GM19324 (cell line): ENCODE measurements around the gene NUP205.
A peak's percentile ranks its signal among the peaks of the same experiment; 100 is the strongest.
"Not testable (repeated sequence)": the region's sequence is repeated elsewhere in the genome, so short reads cannot be mapped to it uniquely, and the experiment has no call there.

ENCODE experiments used
- ATAC-seq: cut with Tn5 transposase; IDR thresholded peaks from one replicate; pipeline ENCODE4 v1.9.1; 2021; ENCODE audit warnings: mild to moderate bottlenecking, moderate library complexity; ENCODE audit not compliant: unreplicated experiment, low FRiP score

NUP205 gene

DNA sequence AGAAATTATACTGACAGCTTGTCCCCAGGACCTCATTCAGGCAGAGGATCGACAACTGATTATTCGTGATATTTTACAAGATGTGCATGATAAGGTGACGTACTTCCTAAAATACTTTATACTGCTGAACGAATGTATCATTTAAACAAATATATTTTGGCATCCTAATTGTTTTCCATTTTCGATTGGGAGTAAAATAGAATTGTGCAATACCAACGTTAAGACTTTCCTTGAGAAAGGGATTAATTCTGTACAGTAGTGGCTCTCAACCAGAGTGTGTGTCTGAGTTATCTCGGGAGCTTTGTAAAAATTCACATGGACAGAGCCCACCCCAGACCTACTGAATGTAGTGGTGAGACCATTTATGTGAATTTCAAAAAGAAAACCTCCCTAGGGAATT is 60.8 kb downstream of the NUP205 start:
- ATAC-seq, result no peak

DNA sequence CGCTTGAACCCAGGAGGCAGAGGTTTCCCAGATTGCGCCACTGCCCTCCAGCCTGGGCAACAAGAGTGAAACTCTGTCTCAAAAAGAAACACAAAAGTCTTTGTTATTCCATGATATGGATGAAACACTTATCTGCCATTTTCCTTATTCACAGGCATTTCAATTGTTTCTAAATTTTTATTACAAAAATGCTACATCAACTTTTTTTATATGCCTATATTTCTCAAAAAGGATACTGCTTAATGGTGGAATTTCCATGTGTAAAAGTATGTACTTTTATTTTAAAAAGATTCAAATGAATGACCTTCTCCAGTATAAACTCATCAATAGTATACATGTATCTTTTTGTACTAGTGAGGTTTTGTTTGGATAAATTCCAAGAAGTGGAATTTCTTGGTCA is 62.7 kb downstream of the NUP205 start:
- no peak for ATAC-seq

DNA sequence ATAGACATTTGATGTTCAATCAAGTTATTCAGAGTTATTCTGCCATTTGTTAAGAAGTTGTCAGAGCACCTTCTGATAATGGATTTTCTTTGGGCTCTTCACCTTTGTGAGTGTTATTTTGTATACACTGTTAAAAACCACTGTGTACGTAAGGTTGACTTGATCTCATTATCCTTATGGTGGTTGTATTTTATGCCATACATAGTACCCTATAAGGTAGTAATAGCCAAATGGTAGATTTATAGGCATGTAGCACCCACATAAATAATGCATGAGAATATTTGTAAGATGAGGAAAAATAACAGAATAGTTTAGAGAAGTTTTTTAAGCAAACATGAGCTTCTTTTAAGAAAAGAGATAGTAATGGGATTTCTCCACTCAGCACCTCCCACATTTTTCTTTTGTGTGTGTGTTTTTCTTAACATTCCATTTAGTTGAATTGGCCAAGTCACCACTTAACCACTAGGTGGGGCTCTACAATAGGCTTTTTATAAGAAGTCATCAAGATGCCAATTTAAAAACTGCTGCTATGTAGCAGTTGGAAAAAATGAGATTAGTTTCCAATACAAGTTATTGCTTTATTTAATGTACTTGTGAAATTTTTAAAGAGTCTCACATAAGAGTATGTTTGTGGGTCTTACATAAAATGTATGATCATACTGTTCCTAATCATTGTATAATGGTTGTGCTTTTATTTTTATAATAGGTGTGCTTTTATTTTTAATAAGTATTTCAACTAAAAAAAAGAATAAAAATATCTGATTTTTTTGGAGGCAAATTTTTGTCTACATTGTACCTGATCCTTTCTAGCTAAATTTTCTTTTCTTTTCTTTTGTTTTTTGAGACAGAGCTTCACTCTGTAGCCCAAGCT is 63.5 kb downstream of the NUP205 start:
- ATAC-seq, result no peak

DNA sequence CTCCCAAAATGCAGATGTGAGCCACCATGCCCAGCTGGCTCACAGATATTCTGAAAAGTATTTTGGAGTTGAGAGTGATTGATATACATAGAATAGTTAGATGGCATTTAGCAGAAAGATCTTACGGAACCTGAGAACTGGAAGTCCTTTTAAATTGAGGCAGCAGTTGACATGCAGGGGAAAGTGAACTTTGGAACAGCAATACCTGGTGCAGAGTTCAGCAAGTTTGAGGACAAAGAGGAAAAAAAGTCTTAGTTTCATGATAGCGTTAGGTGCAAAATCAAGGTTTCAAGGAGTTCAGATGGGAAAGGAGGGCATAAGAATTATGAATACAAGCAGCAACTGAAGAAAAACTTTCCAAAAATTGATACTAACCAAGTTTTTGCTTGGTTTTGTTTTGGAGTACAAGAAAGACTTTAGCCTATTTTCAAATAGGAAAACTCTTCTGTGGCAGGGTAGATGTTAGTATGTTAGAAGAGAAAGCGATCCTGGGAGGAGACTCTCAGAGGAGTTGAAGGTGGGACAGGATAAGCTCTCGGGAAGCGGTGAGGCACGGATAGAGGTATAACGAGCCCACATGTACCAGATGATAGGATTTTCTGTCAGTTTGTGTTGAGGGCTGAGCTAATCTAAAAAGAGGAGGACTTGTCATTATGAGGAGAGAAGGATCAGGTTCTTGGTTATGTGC is 76.6 kb downstream of the NUP205 start:
- no peak for ATAC-seq

DNA sequence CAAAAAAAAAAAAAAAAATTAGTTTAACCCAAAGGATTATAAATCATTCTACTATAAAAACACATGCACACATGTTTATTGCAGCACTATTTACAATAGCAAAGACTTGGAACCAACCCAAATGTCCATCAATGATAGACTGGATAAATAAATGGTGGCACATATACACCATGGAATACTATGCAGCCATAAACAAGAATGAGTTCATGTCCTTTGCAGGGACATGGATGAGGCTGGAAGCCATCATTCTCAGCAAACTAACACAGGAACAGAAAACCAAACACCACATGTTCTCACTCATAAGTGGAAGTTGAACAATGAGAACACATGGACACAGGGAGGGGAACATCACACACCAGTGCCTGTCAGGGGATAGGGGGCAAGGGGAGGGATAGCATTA is 82.0 kb downstream of the NUP205 start:
- ATAC-seq, result not testable (repeated sequence)

DNA sequence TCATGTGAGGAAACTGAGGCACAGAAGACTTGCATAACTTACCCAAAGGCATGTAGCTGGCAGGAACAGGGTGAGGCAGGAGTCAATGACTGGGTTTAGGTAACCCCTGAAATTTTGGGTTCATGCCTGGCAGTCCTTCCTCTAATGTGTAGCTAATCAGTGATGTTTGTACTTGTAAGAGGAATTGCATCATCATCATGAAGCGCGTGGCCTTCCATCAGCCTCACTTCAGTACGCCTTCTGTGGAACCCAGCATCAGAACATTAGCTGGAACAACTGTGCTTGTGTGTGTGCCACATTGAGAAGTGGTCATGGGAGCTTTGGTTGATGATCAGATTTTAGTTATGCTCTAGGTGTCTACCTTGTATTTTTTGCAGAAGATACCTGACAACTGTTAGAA is 86.4 kb downstream of the NUP205 start:
- no peak for ATAC-seq

DNA sequence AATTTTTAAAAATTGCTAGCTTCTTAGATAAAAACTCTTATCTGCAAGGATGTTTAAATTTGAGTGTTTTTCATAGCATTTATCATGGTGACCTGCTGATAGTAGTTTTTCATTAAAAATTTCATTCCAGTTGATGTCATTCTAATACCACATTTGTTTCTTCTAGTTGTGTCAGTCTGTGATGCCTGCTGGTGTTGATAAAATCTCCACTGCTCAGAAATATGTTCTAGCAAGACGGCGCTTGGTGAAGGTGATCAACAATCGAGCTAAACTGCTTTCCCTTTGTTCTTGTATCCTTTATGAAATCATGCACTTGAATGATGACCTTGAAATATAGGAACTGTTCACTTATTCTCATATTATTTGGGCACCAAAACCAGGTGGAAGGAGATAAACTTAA is 87.0 kb downstream of the NUP205 start:
- ATAC-seq, result no peak

DNA sequence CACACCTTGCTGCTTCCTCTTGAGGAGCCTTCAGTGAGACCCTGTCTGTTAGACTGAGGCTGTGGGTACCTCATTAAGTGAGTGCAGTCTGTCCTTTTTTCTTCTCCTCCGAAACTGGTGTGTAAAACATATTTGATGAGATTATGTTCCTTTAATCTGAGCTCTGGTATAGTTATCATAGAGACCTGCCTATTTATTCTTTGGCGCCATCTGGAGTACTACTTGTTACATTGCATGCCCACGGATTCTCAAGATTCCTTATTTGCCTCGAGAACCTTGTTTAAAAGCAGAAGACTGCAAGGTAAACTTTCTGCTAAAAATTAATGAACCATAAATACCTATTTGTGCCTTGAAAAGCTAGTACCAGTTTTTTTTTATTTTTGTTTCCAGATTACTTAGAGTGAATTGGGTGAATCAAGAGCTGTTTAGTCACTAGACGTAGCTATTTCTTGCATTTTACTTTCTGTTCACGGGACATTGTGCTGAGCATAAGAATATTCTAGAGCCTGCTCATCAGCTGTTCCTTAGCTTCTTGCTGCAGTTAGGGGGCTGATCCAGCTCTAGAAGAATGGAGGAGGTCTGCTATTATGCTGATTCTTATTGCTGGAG is 87.7 kb downstream of the NUP205 start:
- ATAC-seq, result no peak

DNA sequence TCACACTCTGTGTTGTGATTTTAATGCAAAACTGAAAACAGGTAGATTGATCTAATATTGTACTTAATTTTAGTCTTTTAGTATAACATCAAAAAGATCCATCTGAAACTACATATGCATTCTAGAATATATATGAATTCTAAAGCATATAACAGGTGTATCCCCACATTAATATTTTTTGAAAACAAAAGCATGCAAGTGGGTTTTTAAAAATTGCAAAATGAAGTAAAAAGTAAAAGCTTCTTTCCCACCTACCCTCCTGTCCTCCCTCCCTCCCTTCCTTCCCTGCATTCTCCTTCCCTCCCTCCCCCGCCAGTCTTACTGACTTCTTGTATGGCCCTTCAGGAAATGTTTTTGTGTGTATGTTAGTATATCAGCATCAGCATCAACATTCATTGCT is 90.0 kb downstream of the NUP205 start:
- no peak for ATAC-seq

DNA sequence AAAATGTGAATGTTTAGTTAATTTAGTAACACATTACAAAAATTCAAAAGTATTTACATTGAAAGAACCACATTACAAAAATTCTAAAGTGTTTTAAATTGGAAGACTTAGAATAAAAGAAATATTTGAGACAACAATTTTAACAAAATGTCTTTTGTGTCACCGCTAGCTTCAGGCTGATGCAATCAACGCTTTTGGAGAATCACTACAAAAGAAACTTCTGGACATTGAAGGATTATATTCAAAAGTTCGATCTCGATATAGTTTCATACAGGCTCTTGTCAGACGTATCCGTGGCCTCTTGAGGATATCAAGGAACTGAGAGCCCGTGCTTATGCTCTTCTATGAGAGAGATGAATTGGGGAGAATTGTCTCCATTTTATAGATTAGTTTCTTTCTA is 90.5 kb downstream of the NUP205 start:
- no peak for ATAC-seq

DNA sequence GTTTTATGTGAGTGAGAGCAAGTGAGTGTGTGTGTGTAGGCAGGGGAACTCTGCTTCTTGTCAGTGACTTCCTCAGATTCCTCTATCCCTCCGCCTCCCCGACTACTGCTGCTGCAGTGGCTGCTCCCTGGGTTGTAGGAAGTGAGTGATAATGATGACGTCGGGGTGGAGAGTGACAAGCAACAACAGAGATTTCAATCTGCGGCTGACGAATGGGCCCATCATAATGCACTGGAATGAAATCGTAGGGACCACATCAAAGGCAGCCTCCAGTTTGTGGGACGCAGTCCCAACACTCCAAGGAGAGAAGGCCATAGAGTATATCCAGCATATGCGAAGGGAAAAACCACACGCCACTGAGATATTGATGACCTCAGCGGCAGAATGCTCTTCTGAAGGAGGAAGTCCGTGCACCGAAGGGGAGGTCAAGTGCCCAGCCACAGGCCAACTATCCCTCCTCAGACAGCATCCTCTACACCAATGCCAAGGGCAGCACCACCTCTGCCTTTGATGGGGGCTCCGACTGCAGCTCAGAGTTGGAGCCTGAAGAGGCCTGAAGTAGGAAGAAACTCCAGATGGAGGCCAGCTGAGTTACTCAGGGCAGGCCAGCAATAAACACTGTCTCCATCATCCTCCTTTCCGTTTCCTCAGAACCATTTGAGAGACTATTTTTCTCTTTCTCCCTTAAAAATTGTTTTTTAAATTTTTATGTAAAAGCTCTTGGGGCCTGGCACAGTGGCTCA is 93.3 kb downstream of the NUP205 start:
- no peak for ATAC-seq

DNA sequence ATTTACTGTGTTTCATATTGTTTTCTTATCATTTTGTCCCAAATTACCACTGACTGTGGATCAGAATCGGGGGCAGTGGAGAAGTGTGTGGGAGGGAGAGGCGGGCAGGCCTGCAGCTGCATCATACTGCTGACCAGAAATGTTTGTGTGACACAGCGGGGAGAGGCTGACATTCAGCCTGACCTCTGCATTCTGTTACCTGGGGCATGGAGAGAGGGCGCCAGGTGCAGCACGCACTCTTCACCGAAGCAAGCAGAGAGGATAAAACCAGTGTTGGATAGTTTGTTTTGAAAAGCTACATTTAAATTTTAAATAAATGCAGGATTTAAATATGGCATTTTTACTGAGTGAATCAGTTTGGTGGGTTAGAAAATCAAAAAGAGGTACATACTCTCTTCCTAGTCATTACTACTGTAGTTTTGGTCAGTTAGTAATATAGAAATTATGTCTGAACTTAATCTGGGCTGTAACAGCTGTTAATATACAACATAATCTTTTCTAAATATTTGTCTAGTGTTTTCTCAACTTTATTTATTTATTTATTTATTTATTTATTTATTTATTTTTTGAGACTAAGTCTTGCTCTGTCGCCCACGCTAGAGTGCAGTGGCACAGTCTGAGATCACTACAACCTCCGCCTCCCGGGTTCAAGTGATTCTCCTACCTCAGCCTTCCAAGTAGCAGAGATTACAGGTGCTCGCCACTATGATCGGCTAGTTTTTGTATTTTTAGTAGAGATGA is 95.8 kb downstream of the NUP205 start:
- no peak for ATAC-seq

DNA sequence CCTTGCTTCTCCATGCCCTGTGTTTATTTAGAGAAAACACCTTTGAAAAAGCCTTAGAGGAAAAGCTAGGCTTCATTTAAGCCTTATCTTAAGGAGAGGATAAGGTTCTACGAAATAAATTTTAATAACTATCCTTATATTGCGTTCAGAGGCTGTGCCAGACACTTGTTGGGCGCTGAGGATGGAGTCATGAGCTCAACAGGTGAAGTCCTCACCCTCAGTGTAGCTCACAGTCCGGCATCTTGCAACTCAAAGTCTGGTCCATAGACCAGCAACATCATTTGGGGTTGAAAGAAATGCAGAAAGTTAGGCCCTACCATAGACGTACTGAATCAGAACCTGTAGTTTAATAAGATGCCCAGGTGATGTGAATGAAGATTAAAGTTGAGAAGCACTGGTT is 100.8 kb downstream of the NUP205 start:
- no peak for ATAC-seq

DNA sequence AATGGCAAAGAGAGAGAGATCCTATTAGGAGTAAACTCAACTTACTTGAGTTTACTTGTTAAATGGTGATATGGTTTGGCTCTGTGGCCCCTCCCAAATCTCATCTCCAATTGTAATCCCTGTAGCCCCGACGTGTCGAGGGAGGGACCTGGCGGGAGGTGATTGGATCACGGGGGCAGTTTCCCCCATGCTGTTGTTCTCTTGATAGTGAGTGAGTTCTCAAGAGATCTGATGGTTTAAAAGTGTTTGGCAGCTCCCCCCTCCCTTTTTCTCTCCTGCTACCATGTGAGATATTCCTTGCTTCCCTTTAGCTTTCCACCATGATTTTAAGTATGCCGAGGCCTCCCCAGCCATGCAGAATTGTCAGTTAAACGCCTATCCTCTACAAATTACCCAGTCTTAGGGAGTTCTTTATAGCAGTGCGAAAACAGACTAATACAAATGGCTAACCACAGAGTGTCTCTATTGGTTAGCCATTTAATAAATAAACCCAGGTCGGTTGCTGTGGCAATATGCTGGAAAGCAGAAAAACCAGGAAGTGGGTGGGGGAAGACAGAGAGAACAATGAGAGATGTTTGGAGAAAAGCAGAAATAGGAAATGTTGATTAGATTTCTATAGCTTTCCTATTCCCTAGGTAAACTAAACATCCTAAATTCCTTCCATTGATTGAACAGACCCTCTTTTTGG is 101.6 kb downstream of the NUP205 start:
- no peak for ATAC-seq

DNA sequence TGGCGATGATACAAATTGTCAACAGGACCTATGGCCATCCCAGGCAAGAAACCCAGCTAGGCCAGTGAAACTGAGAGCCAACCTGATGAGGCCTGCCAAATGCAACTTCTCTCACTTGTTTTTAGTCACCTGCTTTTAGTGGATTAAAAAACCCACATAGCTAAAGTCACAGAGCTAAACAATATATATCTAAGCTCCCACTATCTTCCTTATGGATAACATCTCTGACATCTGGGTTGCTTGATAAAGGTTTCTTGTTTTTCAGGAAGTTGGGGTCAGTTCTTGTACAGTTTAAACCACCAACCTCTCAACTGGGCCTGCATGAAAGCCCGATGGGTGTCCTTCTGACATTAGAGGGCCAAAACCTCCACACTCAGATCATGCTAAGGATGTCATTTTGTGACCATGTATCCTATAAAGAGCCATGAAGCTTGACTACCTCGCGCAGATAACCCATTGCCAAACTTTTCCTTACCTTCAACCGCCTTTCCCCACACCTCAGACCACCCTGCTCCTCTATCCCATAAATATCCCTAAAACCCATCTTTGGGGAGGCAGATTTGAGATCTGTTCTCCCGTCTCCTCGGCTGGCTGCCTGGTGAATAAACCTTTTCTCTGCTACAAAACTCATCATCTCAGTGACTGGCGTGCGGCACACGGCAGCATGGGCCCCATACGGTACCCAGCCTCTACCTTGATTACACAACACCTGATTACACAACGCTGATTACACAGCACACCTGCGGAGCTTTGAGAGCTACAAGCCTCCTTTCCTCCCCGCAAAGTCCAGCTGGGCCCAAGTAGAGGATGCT is 103.8 kb downstream of the NUP205 start:
- ATAC-seq, result no peak

DNA sequence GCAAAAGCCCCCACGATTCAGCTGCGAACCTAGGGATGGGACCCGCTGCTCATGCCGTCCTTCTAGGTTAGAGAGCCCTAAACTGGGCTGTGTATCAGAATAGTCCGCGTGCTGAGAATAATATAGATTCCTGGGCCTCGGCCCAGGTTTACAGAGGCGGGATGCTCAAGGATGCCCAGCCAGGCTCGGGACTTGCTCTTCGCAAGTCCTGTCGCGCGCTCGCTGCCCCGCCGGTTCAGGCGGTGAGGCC is 104.3 kb downstream of the NUP205 start:
- no peak for ATAC-seq

DNA sequence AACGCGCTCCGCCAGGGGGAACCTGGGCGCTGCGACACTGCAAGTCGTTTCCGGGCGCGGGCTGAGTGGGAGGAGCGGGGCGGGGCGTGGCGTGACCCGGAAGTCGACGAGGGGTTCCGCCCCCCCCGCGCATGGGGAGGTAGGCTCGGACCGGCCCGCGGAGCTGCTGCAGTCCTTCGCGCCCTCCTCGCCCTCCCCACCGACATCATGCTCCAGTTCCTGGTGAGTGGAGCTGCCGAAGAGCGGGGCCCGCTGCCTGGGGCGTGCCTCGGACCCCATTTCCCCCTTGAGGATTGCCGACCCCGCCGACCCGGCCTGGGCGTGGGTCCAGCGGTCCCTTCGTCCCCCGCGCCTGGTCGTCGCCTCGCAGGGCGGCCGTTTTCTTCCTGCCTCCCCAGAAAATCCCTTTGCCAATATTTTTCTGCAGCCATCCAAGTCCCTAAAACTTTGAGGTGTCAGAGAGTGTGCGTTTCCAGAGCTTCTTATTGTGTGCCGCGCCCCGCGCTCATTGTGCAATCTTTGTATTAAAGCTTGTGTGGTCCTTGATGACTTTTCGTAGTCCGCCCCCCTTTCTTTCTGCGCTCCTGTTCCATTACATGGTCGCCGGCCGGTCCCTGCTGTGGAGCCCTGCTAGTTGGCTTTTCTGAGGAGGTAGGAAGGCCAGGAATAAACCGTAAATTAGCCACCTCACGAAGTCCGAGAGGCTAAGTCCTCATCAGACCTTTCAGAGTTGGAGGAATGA is 104.8 kb downstream of the NUP205 start, which contains the start of gene STMP1:
Gene STMP1, plus strand, starts transcription at position 142 of the 742 bp plus-strand sequence.
- ATAC-seq, result peak; percentile 92

DNA sequence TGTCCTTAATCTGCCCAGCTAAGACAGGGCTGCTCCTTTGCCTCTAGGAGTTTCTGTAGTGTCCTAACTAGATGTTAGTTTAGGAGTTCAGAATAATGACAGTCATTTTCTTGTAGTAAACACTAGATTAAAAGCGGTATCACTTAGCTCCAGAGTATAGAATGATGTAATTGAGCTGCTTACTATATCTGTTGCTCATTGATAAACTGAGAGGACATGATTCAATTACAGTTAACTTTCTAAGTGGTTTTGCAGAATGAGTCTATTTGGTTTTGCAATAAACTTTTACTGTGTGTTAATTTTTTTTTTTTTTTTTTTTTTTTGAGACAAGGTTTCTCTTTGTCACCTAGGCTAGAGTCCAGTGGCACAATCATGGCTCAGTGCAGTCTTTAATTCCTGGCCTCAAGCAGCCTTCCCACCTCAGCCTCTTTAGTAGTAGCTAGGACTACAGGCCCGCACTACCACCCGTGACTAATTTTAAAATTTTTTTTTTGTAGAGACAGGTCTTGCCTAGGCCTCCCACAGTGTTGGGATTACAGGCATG is 106.4 kb downstream of the NUP205 start:
- ATAC-seq, result no peak
